ENCODE measurements around the gene IQSEC2. TPM values are rescaled to one million over a fixed set of nuclear protein-coding genes. Genes with fewer than 3 reads are reported as not detected.

The IQSEC2 gene
- total and polyA plus RNA-seq, 2 of the 8 experiments (the other 6 are each of a cell fraction or from before 2014, with no cell fraction given): 6.1 to 54.9 TPM

- no peaks in the 10 kb centered on the region for H3K79me2 ChIP-seq (ENCODE audit: control insufficient read depth in 1 of 2, insufficient read depth in 2 of 2, low read length in 2 of 2)
- no peak overlapping the region for H3K27ac ChIP-seq (ENCODE audit: low read depth, low read length)
- no peak overlapping the region for H3K56ac ChIP-seq (replicated peaks; ENCODE audit: insufficient read length, low read depth, low read length)
- no peak overlapping the region for H3K4me3 ChIP-seq (ENCODE audit: extremely low read depth in 1 of 4, insufficient read depth in 2 of 4, low read depth in 3 of 4, low read length in 4 of 4)
- H4K5ac ChIP-seq (ENCODE audit: insufficient read length, low read depth, low read length): no peak overlapping the region
- H3K23me2 ChIP-seq (ENCODE audit: low read depth, low read length): no peaks in the 10 kb centered on the region
- CTCF ChIA-PET (ENCODE audit: partially characterized antibody): interaction anchor here (0.6 to 2.5 kb wide), 12 partner anchors 9 to 140 kb away, joined by 3 to 11 read pairs (median 3); no protein-coding TSS in a partner anchor
- H3K4me2 ChIP-seq (ENCODE audit: insufficient read depth in 1 of 2, low read depth in 2 of 2, low read length in 2 of 2): no peak overlapping the region
- no peak overlapping the region for H4K91ac ChIP-seq (replicated peaks; ENCODE audit: insufficient read length, low read length)
- H4K8ac ChIP-seq (ENCODE audit: extremely low read depth, insufficient read depth, low read length): no peak overlapping the region
- no peaks in the 10 kb centered on the region; a peak in 1 of 8 replicates for H3K36me3 ChIP-seq (ENCODE audit: control insufficient read depth in 2 of 4, insufficient read depth in 4 of 4, low read length in 3 of 4)
- no peak overlapping the region for H2BK120ac ChIP-seq (replicated peaks; ENCODE audit: low read depth, low read length)
- no peak overlapping the region for H3K14ac ChIP-seq (ENCODE audit: insufficient read length)
- peak; percentile 88 for FAIRE-seq
- no peak overlapping the region for H3K4ac ChIP-seq (replicated peaks; ENCODE audit: insufficient read length, low read depth, low read length)
- H2AK5ac ChIP-seq (ENCODE audit: low read depth, low read length): no peak overlapping the region
- WGBS, 2 experiments (ENCODE audit: extremely low coverage in 1 of 2, insufficient coverage in 1 of 2, insufficient read length in 1 of 2, insufficient replicate concordance in 2 of 2, low coverage in 1 of 2, low lambda C conversion rate in 2 of 2, missing lambda C conversion rate in 1 of 2): 81% methylated on average over 6 of the region's 6 CpGs; no CpG with 5 or more reads in 1 of the 2 experiments
- no peaks in the 10 kb centered on the region for H3K9me3 ChIP-seq (ENCODE audit: insufficient read depth in 2 of 2, low read depth in 1 of 2, low read length in 1 of 2)
- H2BK20ac ChIP-seq (ENCODE audit: low read length): no peak overlapping the region
- no peaks in the 10 kb centered on the region for H3K4me1 ChIP-seq (replicated peaks in 1 of 4; ENCODE audit: control insufficient read depth in 3 of 4, insufficient read depth in 4 of 4, low read length in 3 of 4)
- no peaks in the 10 kb centered on the region for H4K20me1 ChIP-seq (replicated peaks in 1 of 2; ENCODE audit: control insufficient read depth in 1 of 2, insufficient read depth in 2 of 2, low read length in 2 of 2)
- no peaks in the 10 kb centered on the region for H3K79me1 ChIP-seq (ENCODE audit: low read depth, low read length)
- H2BK15ac ChIP-seq (ENCODE audit: low read length): no peak overlapping the region
- H3K23ac ChIP-seq (ENCODE audit: insufficient read length): no peak overlapping the region
- no peak overlapping the region for H2AFZ ChIP-seq (ENCODE audit: low read length)
- POLR2A ChIA-PET (ENCODE audit: partially characterized antibody): interaction anchor here (1.0 to 1.9 kb wide), 3 partner anchors 13 to 15 kb away, joined by 3 to 8 read pairs (median 4); no protein-coding TSS in a partner anchor
- H2BK12ac ChIP-seq (ENCODE audit: low read depth, low read length): no peak overlapping the region
- H3K9ac ChIP-seq (replicated peaks in 1 of 4; ENCODE audit: extremely low read depth in 1 of 4, low read depth in 3 of 4, low read length in 3 of 4): no peak overlapping the region
- no peak overlapping the region for H2BK5ac ChIP-seq (ENCODE audit: low read depth, low read length)
- H3K18ac ChIP-seq (ENCODE audit: extremely low read depth, low read length): no peak overlapping the region
- DNase-seq (ENCODE audit: low read depth in 1 of 2, low spot score in 2 of 2): peak in 1 of 2 experiments; percentile 49
- no peaks in the 10 kb centered on the region for H3K27me3 ChIP-seq (replicated peaks in 1 of 4; ENCODE audit: control insufficient read depth in 3 of 4, extremely low read depth in 1 of 4, insufficient read depth in 3 of 4, low read length in 3 of 4)
- TF ChIP-seq SIRT6 (IDR thresholded peaks at IDR 0.05; ENCODE audit: low read length) (no peak), ASH2L (IDR thresholded peaks at IDR 0.05; ENCODE audit: low read length) (no peak), SP2 (IDR thresholded peaks at IDR 0.05; ENCODE audit: low read length) (peak; percentile 35; the same call in 1 of the 2 replicates), NRF1 (IDR thresholded peaks at IDR 0.05; ENCODE audit: low read depth, low read length) (no peak), KDM1A (IDR thresholded peaks at IDR 0.05; ENCODE audit: borderline replicate concordance, low read length) (no peak), SIX5 (IDR thresholded peaks at IDR 0.05; ENCODE audit: low read depth, low read length) (no peak), BCL11A (IDR thresholded peaks at IDR 0.05; ENCODE audit: low read depth in 2 of 2, low read length in 2 of 2) (no peak), CBX5 (IDR thresholded peaks at IDR 0.05; ENCODE audit: low read depth, low read length) (no peak), SRF (IDR thresholded peaks at IDR 0.05; ENCODE audit: low read depth, low read length) (no peak), POLR2A (IDR thresholded peaks at IDR 0.05; ENCODE audit: control extremely low read depth in 1 of 2, low read depth in 2 of 2, low read length in 2 of 2) (no peak), GTF2F1 (IDR thresholded peaks at IDR 0.05; ENCODE audit: borderline replicate concordance, low read depth, low read length) (no peak), HDAC6 (IDR thresholded peaks at IDR 0.05; ENCODE audit: low read depth, low read length) (no peak), EGR1 (IDR thresholded peaks at IDR 0.05; ENCODE audit: borderline replicate concordance, low read depth, low read length) (no peak), ZNF274 (IDR thresholded peaks at IDR 0.05; ENCODE audit: borderline replicate concordance, extremely low read depth, low read length) (no peak), SP1 (IDR thresholded peaks at IDR 0.05; ENCODE audit: low read depth, low read length) (no peak)
- TF ChIP-seq, protein P1, sequence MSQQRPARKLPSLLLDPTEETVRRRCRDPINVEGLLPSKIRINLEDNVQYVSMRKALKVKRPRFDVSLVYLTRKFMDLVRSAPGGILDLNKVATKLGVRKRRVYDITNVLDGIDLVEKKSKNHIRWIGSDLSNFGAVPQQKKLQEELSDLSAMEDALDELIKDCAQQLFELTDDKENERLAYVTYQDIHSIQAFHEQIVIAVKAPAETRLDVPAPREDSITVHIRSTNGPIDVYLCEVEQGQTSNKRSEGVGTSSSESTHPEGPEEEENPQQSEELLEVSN (IDR thresholded peaks at IDR 0.05): no peak
These were observed 41.9 kb downstream of the IQSEC2 start for GRCh38 chrX:53239474-53239873.

All from H1 (cell line).